ENCODE data around the gene KIAA1586. TPM values are rescaled to one million over a fixed set of nuclear protein-coding genes. Genes with fewer than 3 reads are reported as not detected.

Gene KIAA1586
- total RNA-seq, 2 experiments from 2014 or later = 11.7 to 12.5 TPM

DNA sequence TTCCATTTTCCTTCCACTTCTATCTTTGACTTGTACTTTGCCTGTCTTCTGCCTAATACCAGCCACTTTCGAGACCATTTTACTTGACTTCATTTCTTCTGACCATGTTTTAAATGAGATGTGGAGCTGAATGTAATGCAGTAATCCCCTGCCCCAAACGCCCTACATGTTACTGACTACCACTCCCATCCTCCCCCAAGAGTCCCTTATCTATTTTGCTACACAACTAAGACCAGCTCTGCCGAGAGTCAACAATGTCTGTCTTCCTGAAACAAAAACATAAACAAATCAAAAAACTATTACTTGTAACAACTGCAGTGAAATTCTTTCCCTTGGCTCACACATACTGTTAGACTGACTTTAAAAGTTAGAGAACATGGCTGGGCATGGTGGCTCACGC is 27.1 kb upstream of the KIAA1586 start:
- Mint-ChIP-seq H3K27ac (no peak overlapping the region), H3K36me3 (ENCODE audit: low read depth) (no peaks in the 10 kb centered on the region), H3K4me1 (ENCODE audit: low read depth) (no peaks in the 10 kb centered on the region), H3K4me3 (no peak overlapping the region), H3K27me3 (no peaks in the 10 kb centered on the region), H3K9me3 (peaks cover 3% of the 10 kb centered on the region)
- TF ChIP-seq, protein P1, sequence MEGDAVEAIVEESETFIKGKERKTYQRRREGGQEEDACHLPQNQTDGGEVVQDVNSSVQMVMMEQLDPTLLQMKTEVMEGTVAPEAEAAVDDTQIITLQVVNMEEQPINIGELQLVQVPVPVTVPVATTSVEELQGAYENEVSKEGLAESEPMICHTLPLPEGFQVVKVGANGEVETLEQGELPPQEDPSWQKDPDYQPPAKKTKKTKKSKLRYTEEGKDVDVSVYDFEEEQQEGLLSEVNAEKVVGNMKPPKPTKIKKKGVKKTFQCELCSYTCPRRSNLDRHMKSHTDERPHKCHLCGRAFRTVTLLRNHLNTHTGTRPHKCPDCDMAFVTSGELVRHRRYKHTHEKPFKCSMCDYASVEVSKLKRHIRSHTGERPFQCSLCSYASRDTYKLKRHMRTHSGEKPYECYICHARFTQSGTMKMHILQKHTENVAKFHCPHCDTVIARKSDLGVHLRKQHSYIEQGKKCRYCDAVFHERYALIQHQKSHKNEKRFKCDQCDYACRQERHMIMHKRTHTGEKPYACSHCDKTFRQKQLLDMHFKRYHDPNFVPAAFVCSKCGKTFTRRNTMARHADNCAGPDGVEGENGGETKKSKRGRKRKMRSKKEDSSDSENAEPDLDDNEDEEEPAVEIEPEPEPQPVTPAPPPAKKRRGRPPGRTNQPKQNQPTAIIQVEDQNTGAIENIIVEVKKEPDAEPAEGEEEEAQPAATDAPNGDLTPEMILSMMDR (IDR thresholded peaks at IDR 0.05) = no peak
- Histone ChIP-seq H3K9me3 (ENCODE audit: control insufficient read depth in 1 of 2, insufficient read depth in 1 of 2, low read length in 2 of 2) (peaks cover 0 to 3% of the 10 kb centered on the region in 2 experiments), H3K27ac (ENCODE audit: low read depth in 1 of 2, low read length in 2 of 2) (no peak overlapping the region), H3K4me3 (ENCODE audit: low read length) (no peak overlapping the region), H3K36me3 (ENCODE audit: insufficient read depth, low read length) (no peaks in the 10 kb centered on the region), H3K27me3 (ENCODE audit: control insufficient read depth in 1 of 2, insufficient read depth in 2 of 2, low read length in 2 of 2) (no peaks in the 10 kb centered on the region), H3K4me1 (ENCODE audit: insufficient read depth, low read length) (no peaks in the 10 kb centered on the region)
- ATAC-seq (ENCODE audit: poor library complexity) (no peak), DNase-seq (no peak)
- ChIA-PET CTCF (no interaction called here), POLR2A (no interaction called here)
- intact Hi-C loops (cut with DNase I, micrococcal nuclease) = no loop called here

DNA sequence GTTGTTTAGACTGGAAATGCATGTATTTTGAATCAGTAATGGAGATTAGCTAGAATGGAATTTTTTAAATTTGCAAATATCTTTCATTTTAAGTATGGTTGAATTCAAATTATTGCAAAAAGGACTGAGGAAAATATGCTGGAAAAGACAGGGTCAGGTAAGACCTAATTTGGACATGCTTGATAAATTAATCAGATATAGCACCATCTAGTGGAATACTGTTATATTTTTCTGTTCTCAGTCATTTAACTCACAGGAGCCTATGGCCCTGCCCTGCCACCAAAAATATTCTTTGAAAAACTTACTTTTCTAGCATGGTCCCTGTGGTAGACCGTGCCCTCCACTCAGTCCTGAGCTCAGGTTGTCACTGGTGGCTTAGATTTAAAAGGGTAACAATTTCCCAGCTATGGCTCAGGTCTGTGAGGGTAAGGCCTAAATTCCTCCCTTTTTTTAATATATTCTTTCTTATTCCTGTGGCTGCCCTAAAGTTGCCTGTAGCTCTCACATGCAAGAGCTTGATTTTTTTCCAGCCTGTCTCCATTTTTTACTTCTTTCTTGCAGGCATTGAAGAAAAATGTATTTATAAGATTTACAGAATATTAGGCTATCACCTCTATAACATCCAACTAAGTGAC is 25.3 kb upstream of the KIAA1586 start:
- H3K9me3 Mint-ChIP-seq = peaks cover 11% of the 10 kb centered on the region
- ATAC-seq (ENCODE audit: poor library complexity) (peak; percentile 44), DNase-seq (peak in 3 of 14 experiments; percentile 22 to 38 (median 26))
- Histone ChIP-seq H3K4me3 (ENCODE audit: low read length) (no peak overlapping the region), H3K36me3 (ENCODE audit: insufficient read depth, low read length) (no peaks in the 10 kb centered on the region), H3K27me3 (ENCODE audit: control insufficient read depth in 1 of 2, insufficient read depth in 2 of 2, low read length in 2 of 2) (no peaks in the 10 kb centered on the region), H3K27ac (ENCODE audit: low read depth in 1 of 2, low read length in 2 of 2) (no peak overlapping the region), H3K4me1 (ENCODE audit: insufficient read depth, low read length) (no peaks in the 10 kb centered on the region), H3K9me3 (ENCODE audit: control insufficient read depth in 1 of 2, insufficient read depth in 1 of 2, low read length in 2 of 2) (peaks cover 0 to 21% of the 10 kb centered on the region in 2 experiments)
- TF ChIP-seq, protein P1 (IDR thresholded peaks at IDR 0.05) = peak; percentile 62
- ChIA-PET CTCF (no interaction called here), POLR2A (no interaction called here)
- H3K27ac Mint-ChIP-seq = no peak overlapping the region
- no peaks in the 10 kb centered on the region for H3K4me1 Mint-ChIP-seq (ENCODE audit: low read depth)
- no peak overlapping the region for H3K4me3 Mint-ChIP-seq
- intact Hi-C loops (cut with DNase I, micrococcal nuclease) = loop anchor here (2.0 to 5.0 kb wide), 4 partner anchors 118 to 314 kb away; partner anchors contain the start of gene PRIM2 (in 1 of the 2)
- H3K36me3 Mint-ChIP-seq (ENCODE audit: low read depth) = peaks cover 4% of the 10 kb centered on the region
- peaks cover 5% of the 10 kb centered on the region for H3K27me3 Mint-ChIP-seq

DNA sequence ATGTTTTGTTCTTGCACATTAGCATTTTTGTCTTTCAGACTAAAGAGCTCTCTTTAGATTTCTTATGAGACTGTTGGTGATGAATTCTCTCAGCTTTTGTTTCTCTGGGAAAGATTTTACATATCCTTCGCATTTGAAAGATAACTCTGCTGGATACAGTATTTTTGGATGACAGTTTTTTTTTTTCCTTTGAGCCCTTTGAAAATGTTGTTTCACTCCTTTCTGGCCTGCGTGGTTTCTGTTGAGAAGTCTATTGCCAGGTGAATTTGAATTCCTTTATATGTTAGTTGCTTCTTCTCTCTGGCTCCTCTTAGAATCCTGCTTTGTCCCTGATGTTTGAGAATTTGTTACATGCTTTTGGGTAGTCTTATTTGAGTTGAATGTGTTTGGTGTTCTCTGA is 22.2 kb upstream of the KIAA1586 start:
- Histone ChIP-seq H3K27ac (ENCODE audit: low read depth in 1 of 2, low read length in 2 of 2) (no peak overlapping the region), H3K4me1 (ENCODE audit: insufficient read depth, low read length) (no peaks in the 10 kb centered on the region), H3K27me3 (ENCODE audit: control insufficient read depth in 1 of 2, insufficient read depth in 2 of 2, low read length in 2 of 2) (no peaks in the 10 kb centered on the region), H3K36me3 (ENCODE audit: insufficient read depth, low read length) (no peaks in the 10 kb centered on the region), H3K9me3 (ENCODE audit: control insufficient read depth in 1 of 2, insufficient read depth in 1 of 2, low read length in 2 of 2) (peaks cover 0 to 22% of the 10 kb centered on the region in 2 experiments), H3K4me3 (ENCODE audit: low read length) (no peak overlapping the region)
- CTCF ChIA-PET = no interaction called here
- Mint-ChIP-seq H3K27ac (no peak overlapping the region), H3K9me3 (peaks cover 11% of the 10 kb centered on the region), H3K4me1 (ENCODE audit: low read depth) (no peaks in the 10 kb centered on the region), H3K4me3 (no peak overlapping the region), H3K27me3 (peaks cover 16% of the 10 kb centered on the region), H3K36me3 (ENCODE audit: low read depth) (peaks cover 4% of the 10 kb centered on the region)
- intact Hi-C loops (cut with DNase I, micrococcal nuclease) = loop anchor here (5.0 kb wide), 2 partner anchors 122 to 317 kb away; no protein-coding TSS in a partner anchor
- POLR2A ChIA-PET = no interaction called here
- DNase-seq = no peak
- TF ChIP-seq, protein P1 (IDR thresholded peaks at IDR 0.05) = no peak
- no peak for ATAC-seq (ENCODE audit: poor library complexity)

All from CD4-positive, alpha-beta T cell (primary cell).